Adrenal gland (tissue), 12 donors: Measurements from ENCODE around the gene MBNL2. TPM values are rescaled to one million over a fixed set of nuclear protein-coding genes. Genes with fewer than 3 reads are reported as not detected.

Source experiments
- DNase-seq, 7 donors: peaks; one replicate each; pipeline ENCODE4 v3.0.0-alpha.2; 2019 to 2020
- H3K27ac ChIP-seq, 5 donors: fragments of 200-600 bp; sonication (generic) in 4 of 5; 1 replicate in 3 of 5; 2 replicates in 2 of 5; pipeline versions ENCODE4 v1.5.1 to v1.8.0; 2016 to 2020; ENCODE audit warnings: mild to moderate bottlenecking in 1 of 5
- H3K27me3 ChIP-seq: fragments of 200-600 bp; 2 replicates; pipeline ENCODE4 v1.8.0; 2021
- H3K36me3 ChIP-seq, 2 donors: fragments of 200-600 bp; replicated peaks in 1 of 2; 1 replicate in 1 of 2; 2 replicates in 1 of 2; pipeline versions ENCODE4 v1.5.1 to v1.8.0; 2018 to 2022
- H3K4me1 ChIP-seq, 2 donors: fragments of 200-600 bp; replicated peaks in 1 of 2; 1 replicate in 1 of 2; 2 replicates in 1 of 2; pipeline versions ENCODE4 v1.5.1 to v1.8.0; 2018 to 2021
- H3K4me3 ChIP-seq, 4 donors: fragments of 200-600 bp; sonication (generic) in 3 of 4; one replicate each; pipeline ENCODE4 v1.5.1; 2016 to 2018
- H3K9me3 ChIP-seq, 3 donors: fragments of 200-600 bp; sonication (generic) in 1 of 3; replicated peaks in 1 of 3; 1 replicate in 2 of 3; 2 replicates in 1 of 3; pipeline versions ENCODE4 v1.5.1 to v1.8.0; 2016 to 2021
- CTCF ChIP-seq, 6 experiments: fragments of 450-650 bp in 4 of 6; fragments of 200-600 bp in 2 of 6; sonication (generic) in 1 of 6; IDR thresholded peaks; 1 replicate in 5 of 6; 2 replicates in 1 of 6; pipeline versions ENCODE4 v1.5.1 to v1.8.0; 2016 to 2021; ENCODE audit warnings: antibody characterized with exemption in 6 of 6, mild to moderate bottlenecking in 2 of 6, moderate library complexity in 1 of 6
- POLR2A ChIP-seq, 2 donors: fragments of 450-650 bp; IDR thresholded peaks; one replicate each; pipeline ENCODE4 v1.6.1; 2017; ENCODE audit warnings: antibody characterized with exemption in 2 of 2, mild to moderate bottlenecking in 2 of 2, moderate library complexity in 1 of 2
- WGBS, 4 donors: extraction: QIAGEN DNeasy Blood & Tissue Kit in 2 of 4; methylation state at CpG; one replicate each; pipeline versions ENCODE4 v1.1.5 to v1.1.7; 2013 to 2017; 5-methylcytosine and 5-hydroxymethylcytosine counted together
- intact Hi-C, 2 donors: fragments of 100-400 bp; cut with DNase I; formaldehyde crosslinking; loops; one replicate each; pipeline versions ENCODE4 v1.14.1 to v1.15.0; 2022 to 2023
- polyA plus RNA-seq, 3 donors: library from polyadenylated mRNA; stranded (reverse); fragments of 200-250 nt in 2 of 3; fragments of 350-450 nt in 1 of 3; fragmentation: Illumina TruSeq in 1 of 3; extraction: RNeasy Lipid Tissue Mini Kit (QIAGEN cat#74804) in 1 of 3; gene quantifications; one replicate each; pipeline ENCODE4 v1.2.3, GENCODE V29; 2013 to 2014
- total RNA-seq, 9 donors: library from RNA; depleted of rRNA in 4 of 9; stranded (reverse); fragments of >200 nt in 4 of 9; fragments of 120-200 nt in 1 of 9; fragmentation: NEBNext Ultra II Directional in 1 of 9; extraction: Animal tissue kit (Norgen Biotek cat#: 25700) in 1 of 9; gene quantifications; one replicate each; pipeline versions ENCODE4 v1.1.0 to v1.2.4, GENCODE V29; 2013 to 2023
- donor health status: healthy with polysubstance abuse.
- donor health status: Bipolar disorder and iron deficiency.
- donor health status: DM: yes; HTN: yes; CAD: no.
- donor health status: DM: no; HTN: no; CAD: no.
- donor health status: DM: no; HTN: no; CAD: no.
- donor health status: DM: yes; HTN: yes; CAD: no.

Gene MBNL2
- total and polyA plus RNA-seq, 12 donors, result 29.2 to 250 (median 130) TPM

- no peak for DNase-seq
- Histone ChIP-seq H3K4me3 (no peak overlapping the region), H3K27ac (no peak overlapping the region), H3K4me1 (peaks cover 0 to 8% of the 10 kb centered on the region in 2 donors), H3K27me3 (no peaks in the 10 kb centered on the region), H3K36me3 (no peaks in the 10 kb centered on the region), H3K9me3 (no peaks in the 10 kb centered on the region)
- intact Hi-C loops, result no loop called here
- WGBS, 4 donors, result 95 to 100% (median 96%) methylated on average over 3 of the region's 3 CpGs
- no peak for TF ChIP-seq CTCF (IDR thresholded peaks at IDR 0.05)
- TF ChIP-seq POLR2A (IDR thresholded peaks at IDR 0.05), result no peak
Measured at GRCh38 chr13:97199451-97199850, 22.7 kb upstream of the MBNL2 start.

GRCh38 chr13:97200081-97200942 lies 21.8 kb upstream of the MBNL2 start:
- intact Hi-C loops, result no loop called here
- no peaks in the 10 kb centered on the region for H3K36me3 ChIP-seq
- H3K9me3 ChIP-seq, result no peaks in the 10 kb centered on the region
- H3K27me3 ChIP-seq, result no peaks in the 10 kb centered on the region
- TF ChIP-seq CTCF (IDR thresholded peaks at IDR 0.05), result no peak
- TF ChIP-seq POLR2A (IDR thresholded peaks at IDR 0.05), result no peak
- H3K4me1 ChIP-seq, result peaks cover 0 to 4% of the 10 kb centered on the region in 2 donors
- WGBS, 4 donors, result 85 to 93% (median 89%) methylated on average over 5 to 6 of the region's 6 CpGs
- no peak overlapping the region for H3K4me3 ChIP-seq
- no peak overlapping the region for H3K27ac ChIP-seq
- no peak for DNase-seq

GRCh38 chr13:97202761-97203160 lies 19.4 kb upstream of the MBNL2 start:
- Histone ChIP-seq H3K9me3 (no peaks in the 10 kb centered on the region), H3K27me3 (no peaks in the 10 kb centered on the region), H3K27ac (no peak overlapping the region), H3K4me3 (no peak overlapping the region), H3K36me3 (no peaks in the 10 kb centered on the region), H3K4me1 (peaks cover 0 to 13% of the 10 kb centered on the region in 2 donors)
- intact Hi-C loops, result no loop called here
- DNase-seq, result no peak
- 92 to 95% (median 94%) methylated on average over 4 of the region's 4 CpGs for WGBS, 4 donors
- no peak for TF ChIP-seq POLR2A (IDR thresholded peaks at IDR 0.05)
- TF ChIP-seq CTCF (IDR thresholded peaks at IDR 0.05), result no peak

- H3K9me3 ChIP-seq, result no peaks in the 10 kb centered on the region
- intact Hi-C loops, result no loop called here
- H3K36me3 ChIP-seq, result no peaks in the 10 kb centered on the region
- no peaks in the 10 kb centered on the region for H3K27me3 ChIP-seq
- H3K27ac ChIP-seq, result no peak overlapping the region
- peaks cover 0 to 13% of the 10 kb centered on the region in 2 donors for H3K4me1 ChIP-seq
- no peak for DNase-seq
- no peak overlapping the region for H3K4me3 ChIP-seq
- WGBS, 4 donors, result 31 to 53% (median 39%) methylated on average over 1 of the region's 1 CpG
- no peak for TF ChIP-seq CTCF (IDR thresholded peaks at IDR 0.05)
- no peak for TF ChIP-seq POLR2A (IDR thresholded peaks at IDR 0.05)
Measured at GRCh38 chr13:97205465-97205864, 16.7 kb upstream of the MBNL2 start.
